ENCODE measurements around the gene CRADD.
"Not testable (repeated sequence)": the region's sequence is repeated elsewhere in the genome, so short reads cannot be mapped to it uniquely, and the experiment has no call there.

CRADD gene

DNA sequence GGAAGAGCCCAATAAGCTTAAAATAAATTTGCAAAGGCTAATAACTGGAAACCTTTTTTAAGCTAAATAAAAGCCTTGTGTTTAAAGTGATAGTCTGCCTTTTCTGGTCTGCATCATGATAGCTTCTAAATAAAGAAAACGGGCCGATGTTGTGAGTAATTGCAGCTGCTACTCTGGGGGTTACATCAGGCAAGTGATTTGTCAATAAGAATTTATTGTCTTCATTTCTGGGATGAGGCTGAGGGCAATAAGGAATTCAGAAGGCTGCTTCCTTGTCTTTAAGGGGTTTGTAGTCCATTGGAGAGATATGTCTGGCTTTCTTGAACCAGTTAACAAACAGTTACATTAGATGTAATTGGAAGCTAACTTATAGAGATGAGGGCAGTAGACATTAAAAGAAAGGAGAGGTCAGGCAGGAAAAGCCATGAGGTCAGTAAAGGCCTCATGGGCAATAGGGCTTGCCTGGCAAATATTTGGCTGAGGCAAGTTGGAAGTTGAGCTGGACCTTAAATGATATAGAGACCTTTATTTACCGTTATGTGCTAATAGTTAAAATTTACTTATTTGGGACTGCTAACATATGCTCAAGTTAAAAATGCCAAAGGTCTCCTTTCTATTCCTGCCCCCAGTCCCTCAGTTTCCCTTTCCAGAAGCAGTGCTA lies 85.0 kb downstream of the CRADD start:
- no peak for DNase-seq

DNA sequence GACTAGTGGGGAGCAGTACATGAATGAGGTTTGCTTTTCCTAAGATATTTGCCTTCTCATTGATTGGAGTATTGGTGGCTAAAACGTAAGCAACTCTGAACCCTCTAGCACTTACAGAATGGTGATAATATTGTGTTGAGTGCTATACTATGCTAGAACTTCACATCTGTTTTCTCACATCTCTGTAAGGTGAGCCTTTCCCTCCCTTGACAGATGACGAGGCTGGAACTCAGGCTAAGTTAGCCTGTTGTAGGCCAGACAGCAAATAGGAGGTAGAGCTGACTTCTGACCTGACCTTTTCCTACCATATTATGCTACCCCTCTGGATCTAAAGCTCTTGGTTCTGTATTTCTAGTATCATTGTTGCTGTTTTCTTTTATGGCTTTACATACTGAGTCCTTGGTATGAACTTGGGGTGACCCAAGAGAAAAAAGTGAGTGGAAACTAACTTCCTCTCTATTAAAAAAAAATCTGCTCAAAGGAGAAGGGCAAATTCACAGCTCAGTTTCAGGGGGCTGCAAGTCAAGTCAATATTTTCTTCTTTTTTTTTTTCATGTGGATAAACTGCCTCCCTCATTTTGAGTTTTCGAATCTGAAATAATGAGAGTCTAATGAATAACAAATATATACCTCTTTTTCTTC lies 85.9 kb downstream of the CRADD start:
- DNase-seq, result no peak

DNA sequence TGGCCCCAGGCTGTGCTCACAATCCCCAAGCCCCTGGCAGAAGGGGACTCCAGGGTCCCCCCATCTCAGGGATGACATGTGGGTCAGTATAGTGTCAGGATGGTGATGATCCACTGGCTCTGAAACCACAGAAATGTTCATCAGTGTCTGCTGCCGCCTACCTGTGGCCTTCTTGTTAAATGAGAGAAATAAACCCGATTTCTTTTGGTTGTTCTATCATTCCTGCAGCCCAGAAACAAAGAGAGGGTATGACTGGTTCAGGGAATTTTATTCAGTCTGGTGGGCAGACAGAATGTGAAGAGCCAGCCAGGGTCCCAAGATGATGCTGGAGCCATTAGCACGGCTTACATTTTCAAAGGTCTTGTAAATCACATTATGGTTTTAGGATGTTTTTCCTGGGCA lies 86.6 kb downstream of the CRADD start:
- DNase-seq, result no peak

DNA sequence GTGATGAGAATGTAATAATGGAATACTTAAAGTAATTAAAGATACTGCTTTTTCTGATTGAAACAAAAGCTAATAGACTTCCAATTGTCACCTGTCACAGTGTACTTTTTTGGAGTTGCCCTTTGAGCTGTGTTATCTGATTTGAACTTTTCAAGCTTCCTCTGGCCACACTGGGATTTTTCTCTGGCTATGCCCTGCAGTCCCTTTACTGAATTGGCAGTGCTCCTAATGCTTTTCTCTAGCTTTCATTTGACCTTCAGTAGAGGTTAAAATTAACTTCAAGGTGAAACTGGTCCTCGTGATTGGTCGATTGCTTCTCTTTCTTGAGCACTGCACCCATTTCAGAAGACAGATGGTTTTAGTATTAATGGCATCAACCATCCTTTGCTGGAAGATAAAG lies 89.2 kb downstream of the CRADD start:
- no peak for DNase-seq

DNA sequence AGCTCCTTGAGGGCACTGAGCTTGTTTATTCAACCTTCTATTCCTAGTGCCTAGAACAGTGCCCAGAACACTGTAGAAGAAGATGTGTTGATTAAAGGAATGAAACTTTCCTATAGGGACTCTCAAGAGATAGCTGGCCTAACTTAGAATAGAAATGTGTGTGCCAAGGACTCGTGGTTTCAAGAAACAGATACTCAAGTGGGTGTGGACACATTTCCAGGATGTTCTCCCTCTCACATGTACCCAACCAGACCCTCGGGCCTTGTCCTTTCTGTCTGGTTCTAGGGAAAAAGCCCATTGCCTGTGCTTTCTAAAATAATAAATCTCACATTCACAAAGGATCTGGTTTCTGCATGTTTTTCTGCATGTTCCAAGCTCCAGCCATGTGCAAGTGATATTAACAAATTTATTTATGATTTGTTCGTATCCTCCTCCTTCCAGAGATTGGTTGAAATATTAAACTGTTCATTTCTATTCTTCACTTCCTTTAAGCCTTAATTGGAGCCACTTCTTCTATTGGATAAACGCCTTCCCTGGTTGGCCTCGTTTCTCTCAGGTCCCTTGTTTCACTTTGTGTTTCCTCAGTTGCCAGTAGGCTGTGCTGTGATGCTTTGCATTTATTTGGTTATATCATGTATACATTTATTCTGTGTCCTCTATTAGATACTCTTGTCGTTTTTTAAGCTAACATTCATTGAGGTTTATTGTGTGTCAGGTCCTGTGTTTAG lies 89.8 kb downstream of the CRADD start:
- DNase-seq, result no peak

DNA sequence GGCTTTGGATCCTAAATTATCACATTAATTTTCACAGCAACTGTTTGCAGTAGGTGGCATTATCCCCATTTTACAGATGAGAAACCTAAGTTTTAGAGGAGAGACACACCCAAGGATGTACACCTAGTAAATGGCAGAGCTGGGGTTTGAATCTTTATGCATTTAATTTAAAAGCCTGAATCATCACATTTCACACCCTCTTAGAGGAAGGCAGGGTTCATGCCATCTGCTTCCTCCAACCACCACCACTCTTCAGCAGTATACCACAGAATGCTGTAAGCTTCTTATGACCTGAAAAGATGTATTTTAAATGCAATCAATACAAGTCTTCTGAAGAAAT lies 90.3 kb downstream of the CRADD start:
- no peak for DNase-seq

DNA sequence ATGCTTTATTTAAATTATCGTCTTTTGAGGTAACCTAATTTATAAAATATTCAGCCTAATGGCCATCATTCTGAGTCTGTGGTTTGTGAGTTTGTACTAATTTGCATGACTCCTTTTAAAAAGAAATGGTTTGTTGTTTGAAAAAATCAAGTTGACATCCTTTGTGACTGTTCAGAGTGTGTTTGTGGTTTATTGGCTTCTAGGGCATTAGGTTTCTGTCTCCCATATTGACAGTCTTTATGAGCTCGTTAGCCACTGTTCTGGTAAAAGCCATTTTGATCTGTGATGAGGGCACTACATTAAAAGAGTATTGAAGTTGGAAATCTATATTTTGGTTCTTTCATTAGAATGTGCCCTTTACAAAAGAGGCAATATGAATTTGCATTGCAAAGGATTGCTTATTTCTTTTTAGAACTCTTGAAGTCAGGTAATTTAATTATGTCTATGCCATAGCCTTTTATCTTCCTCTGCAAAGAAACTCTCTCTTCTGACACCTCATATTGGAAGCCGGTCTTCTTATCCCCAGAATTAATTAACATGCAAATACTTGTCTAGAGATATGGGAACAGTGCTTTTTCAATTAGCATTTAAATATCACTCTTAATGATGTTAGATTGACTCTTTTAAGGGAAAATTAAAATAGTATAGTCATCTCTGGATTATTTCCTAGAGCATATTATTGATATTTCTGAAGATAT lies 95.0 kb downstream of the CRADD start:
- DNase-seq, result no peak

DNA sequence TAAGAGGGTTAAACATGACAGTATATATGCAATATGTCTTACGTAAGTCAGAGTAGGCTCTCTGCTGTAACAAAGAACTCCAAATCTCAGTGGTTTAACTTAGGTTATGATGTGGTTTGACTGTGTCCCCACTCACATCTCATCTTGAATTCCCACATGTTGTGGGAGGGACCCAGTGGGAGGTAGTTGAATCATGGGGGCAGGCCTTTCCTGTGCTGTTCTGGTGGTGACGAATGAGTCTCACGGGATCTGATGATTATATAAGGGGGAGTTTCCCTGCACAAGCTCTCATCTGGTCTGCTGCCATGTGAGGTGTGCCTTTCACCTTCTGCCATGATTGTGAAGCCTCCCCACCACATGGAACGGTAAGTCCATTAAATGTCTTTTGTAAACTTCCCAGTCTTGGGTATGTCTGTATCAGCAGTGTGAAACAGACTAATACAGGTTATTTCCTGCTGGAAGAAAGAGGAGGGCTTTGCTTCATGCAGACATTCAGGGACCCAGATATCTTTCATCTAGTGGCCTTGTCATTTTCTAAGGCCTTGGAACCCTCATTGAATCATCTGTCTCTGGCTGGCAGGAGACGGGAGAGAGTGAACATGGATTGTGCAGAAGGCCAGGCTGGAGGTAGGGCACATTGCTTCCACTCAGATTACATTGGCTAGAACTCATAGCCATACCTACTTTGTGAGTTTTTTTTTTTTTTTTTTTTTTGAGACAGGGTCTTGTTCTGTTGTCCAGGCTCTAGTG lies 96.1 kb downstream of the CRADD start:
- peak; percentile 59 to 61 for DNase-seq

DNA sequence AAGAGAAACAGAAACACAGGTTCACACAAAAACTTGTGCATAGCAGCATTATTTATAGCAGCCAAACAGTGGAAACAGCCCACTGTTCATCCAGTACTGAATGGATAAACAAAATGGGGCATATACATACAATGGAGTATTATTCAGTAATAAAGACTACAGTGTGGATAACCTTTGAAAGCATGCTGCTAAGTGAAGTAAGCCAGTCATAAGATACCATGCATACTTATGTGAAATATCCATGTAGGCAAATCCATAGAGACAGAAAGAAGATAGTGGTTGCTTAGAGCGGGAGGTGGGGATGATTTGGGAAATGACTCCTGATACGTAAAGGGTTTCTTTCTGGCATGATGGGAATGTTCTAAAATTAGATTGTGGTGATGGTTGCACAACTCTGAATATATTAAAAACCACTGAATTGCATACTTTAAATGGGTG lies 99.4 kb downstream of the CRADD start:
- DNase-seq, result no peak

DNA sequence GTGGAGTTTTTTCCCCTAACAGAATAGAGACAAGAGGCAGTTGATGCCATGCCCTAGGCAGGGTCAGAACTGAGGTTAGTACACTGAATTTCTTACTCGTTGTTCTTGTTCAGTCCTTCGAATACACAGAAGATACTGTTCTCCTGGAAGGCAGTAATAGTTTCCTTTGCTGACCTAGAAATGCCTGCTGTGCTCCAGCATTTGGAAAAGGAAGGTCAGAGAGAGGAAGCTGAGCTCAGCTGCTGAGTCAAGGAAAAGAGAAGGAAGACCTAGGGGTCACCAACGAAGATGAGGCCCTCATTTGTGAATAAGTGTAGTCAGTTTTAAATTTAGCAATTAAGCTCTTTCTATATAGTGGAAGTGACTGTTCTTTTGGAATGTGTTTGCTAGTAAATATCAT lies 100.1 kb downstream of the CRADD start:
- DNase-seq, result no peak

DNA sequence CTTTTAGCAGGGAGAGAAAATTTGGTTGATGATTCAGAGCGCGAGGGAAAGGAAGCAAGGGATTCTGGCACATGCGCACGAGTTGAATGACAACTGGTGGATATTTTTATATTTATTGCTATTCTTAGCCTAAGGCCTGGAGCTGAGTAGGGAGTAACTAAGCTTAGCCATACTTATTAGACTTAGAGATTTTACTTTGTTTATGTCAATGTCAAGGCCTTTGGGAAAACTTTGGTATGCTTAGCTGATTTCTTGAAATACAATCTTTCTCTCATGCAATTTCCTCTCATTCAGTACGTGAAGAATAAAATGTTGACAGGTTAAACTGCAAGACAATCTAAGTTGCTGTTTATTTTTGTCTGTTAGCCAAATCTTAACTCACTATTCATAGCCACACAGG lies 101.1 kb downstream of the CRADD start:
- DNase-seq, result no peak

DNA sequence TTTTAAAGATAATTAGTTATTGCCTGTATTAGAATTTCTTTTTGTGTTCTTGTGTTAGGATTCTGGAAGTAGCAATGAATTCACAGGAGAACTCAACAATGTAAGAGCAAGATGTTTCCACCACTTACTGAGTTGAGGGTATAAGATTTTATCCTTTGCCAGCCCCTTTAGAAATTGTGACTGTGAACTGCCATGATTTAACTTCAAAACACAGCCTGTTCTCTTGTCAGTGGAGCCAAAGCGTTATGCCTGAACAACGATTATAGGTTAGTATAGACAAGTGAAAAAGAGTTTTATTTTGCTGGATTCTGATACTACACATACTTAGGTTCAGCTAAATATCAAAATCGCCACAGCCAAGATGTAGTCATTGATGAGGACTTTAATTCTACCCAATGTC lies 101.6 kb downstream of the CRADD start:
- DNase-seq, result no peak

DNA sequence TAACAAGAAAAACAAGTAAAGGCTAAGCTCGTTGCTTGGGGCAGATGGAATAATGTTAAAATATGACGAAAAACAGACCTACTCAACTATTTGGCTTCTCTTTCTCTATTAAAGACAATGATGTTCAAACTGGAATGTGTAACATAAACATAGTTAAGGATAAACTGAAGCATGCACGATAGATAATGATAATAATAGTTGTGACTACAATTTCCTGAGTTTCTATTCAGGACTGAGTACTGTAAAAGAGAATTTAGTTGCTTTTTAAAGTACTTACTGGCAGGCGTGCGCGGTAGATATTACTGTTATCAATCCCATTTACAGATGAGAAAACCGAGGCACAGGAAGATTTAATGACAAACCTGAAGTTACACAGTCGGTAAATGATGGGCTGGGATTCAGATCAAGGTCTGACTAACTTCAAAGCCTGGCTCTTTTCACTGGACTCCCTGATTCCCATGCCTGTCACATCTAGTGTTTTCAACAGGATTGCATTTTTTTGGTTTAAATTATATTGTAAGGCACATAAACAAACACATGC lies 103.0 kb downstream of the CRADD start:
- DNase-seq, result no peak

DNA sequence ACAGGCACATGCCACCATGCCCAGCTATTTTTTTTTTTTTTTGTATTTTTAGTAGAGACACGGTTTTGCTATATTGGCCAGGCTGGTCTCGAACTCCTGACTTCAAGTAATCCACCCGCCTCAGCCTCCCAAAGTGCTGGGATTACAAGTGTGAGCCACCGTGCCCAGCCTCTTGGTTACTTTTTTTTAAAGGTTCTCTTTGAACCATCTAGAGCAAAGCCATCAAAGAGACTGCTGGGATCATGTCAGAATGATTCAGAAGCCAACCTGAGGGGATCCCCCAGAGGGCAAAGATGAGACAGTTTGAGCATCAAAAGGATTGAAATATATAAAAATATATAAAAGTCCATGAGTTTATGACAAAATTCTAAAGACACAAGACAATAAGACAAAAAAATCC lies 103.7 kb downstream of the CRADD start:
- peak; percentile 31 to 39 for DNase-seq

DNA sequence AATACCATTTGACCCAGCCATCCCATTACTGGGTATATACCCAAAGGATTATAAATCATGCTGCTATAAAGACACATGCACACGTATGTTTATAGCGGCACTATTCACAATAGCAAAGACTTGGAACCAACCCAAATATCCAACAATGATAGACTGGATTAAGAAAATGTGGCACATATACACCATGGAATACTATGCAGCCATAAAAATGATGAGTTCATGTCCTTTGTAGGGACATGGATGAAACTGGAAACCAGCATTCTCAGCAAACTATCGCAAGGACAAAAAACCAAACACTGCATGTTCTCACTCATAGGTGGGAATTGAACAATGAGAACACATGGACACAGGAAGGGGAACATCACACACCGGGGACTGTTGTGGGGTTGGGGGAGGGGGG lies 104.8 kb downstream of the CRADD start:
- not testable (repeated sequence) for DNase-seq

DNA sequence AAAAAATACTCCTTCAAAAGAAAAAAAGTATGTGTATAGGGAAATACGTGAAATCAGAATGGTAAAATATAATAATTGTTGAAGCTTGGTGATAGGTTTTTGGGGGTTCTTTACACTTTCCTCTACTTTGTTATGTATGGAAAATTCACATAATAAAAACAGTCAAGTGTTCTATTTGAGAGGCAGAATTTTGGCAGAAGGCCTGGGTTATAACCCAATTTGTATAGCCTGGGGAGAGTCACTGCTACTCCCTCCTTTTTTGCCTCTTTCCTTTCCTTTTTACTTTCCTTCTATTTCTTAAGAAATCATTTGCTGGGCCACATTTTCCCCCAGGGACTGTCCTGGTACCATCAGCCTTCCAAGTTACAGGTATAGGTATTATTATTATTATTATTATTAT lies 105.7 kb downstream of the CRADD start:
- DNase-seq, result no peak

DNA sequence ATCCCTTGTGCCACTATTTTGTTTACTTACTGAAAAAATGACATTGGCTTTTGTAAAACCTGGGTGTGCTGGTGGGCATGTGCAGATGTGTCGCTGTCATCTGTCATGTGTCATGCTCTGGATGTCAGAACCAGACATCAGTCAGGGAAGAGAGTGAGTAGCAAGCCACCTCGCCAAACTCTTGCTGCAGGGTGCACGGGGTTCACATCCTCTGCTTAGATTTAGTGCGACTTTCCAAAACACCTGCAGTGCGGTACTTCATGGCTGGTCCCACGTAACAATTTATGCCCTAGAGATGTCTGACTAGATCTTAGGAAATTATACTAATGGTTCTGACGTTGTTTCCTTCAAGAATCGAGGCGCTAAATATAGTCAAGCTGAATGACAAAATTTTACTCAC lies 106.7 kb downstream of the CRADD start:
- DNase-seq, result peak; percentile 43 to 53

DNA sequence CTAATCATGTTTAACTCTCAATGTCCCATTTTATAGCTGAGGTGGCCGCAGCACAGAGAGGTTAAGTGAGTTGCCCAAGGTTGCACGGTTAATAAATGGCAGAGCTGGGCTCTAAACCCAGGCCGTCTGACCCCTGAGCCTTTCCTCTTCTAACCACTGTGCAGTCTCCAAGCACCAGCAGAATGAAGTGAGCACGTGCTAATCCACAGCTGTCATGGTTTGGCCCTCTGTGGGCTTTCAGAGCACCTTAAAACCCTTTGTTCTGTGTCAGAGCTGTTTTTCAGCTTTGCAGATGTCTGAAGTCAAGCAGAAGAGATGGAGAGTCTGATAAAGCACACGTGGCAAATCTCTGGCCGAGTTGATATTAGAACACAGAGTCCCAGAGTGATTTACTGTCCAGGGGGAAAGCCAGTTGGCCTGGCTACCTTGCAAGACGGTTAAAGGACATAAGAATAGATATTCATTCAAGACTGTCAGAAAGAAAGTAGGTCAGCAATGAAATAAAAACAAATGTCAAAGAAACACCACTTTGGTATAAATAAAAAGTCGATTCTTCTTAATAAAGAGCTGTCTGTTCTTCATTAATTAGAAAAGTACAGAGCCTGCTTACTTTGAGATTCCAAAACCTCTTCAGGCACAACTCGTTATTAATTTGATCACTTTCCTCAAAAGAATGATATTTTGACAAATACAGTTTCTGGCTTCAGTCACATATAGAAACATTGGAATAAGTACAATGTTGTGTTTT lies 107.3 kb downstream of the CRADD start:
- peak; percentile 38 to 40 for DNase-seq

DNA sequence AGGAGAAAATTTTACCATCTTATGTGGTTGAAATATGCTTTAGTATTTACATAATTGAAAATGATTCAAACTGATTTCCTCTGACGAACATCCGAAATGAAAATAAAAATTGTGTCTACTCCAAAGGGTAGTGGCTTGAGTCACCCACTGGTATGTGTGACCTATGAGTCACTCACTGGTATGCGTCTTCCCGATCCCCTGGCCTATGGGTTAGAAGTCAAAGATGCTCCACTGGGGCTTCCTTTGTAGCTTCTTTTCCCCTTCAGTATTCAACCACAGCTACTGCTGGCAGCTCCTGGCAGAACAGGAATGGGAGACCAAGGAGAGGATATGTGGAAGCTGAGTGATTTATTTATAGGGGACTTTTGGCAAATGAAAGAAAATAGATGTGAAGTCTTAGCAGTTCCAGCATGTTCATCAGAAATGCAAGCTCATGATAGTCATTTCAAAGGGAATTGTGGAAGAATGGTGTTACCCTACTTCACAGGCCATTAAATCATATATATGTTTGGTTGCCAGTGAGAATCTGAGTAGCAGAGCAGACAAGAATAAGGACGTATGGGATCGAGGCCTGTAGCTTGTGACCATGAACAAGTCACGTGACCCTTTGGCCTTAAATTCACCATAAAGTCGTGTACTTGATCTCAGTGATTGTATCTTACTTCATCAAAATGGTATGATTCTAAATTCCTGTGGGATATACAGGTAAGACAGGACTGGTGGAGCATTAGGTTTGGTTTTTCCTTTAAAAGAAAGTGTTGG lies 108.3 kb downstream of the CRADD start:
- peak; percentile 65 for DNase-seq

DNA sequence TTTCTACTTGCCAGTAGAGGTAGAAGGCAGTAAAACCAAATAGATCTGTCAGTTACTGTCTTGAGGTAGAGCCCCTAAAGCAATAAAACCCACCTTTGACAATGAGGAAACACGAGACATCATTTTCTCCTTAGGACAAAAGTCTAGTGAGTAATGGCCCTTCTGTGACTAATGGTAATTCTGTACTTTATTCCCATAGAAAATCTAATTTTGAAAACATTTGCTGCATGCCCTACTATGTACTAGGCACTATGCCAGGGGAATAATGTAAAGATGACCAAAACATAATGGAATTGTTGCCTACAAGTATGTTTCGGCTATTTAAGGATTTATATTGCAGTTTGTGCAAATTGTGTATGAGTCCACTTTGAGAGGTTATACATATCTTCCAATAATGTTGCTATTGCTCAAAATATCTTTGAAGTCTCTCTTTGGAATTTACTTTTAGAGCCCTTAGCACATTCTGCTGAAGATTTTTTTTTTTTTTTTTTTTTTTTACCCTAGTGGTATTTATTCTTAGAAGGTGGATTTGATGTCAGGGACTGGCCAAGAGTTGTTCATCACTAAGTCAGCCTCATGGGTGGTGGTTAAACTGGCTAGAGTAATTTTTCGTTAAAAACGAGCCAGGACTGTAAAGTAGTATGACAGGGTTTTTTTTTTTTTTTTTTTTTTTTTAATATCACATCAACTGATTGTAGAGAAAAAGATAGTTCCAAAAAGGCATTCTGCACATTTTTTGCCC lies 109.7 kb downstream of the CRADD start:
- no peak for DNase-seq

Measured in activated T-cell treated with anti-CD3 and anti-CD28 coated beads, Interleukin-2, amount 50 U/mL, for 48 hours (primary cell).